Liver (tissue), 9 donors: Measurements from ENCODE around the gene BTBD9. TPM values are rescaled to one million over a fixed set of nuclear protein-coding genes. Genes with fewer than 3 reads are reported as not detected.

Experiments
- DNase-seq: peaks from one replicate; pipeline ENCODE4 v3.0.0-alpha.2; 2017; ENCODE audit warnings: low spot score
- H3K27ac ChIP-seq, 2 donors: one replicate each; pipeline ENCODE4 v1.7.0; 2013; ENCODE audit warnings: inconsistent platforms in 2 of 2, low read length in 2 of 2, control low read depth in 1 of 2, low read depth in 1 of 2, mild to moderate bottlenecking in 1 of 2
- H3K27me3 ChIP-seq, 4 donors: one replicate each; pipeline versions ENCODE4 v1.6.1 to v1.7.0; 2013; ENCODE audit warnings: low read length in 3 of 4, inconsistent platforms in 1 of 4, mild to moderate bottlenecking in 1 of 4, moderate library complexity in 1 of 4; ENCODE audit not compliant: control insufficient read depth in 4 of 4, insufficient read depth in 4 of 4
- H3K36me3 ChIP-seq, 4 donors: one replicate each; pipeline versions ENCODE4 v1.6.1 to v1.7.0; 2013; ENCODE audit warnings: low read length in 3 of 4, mild to moderate bottlenecking in 3 of 4, low read depth in 1 of 4, moderate library complexity in 1 of 4; ENCODE audit not compliant: control insufficient read depth in 4 of 4, insufficient read depth in 3 of 4
- H3K4me1 ChIP-seq, 4 donors: one replicate each; pipeline versions ENCODE4 v1.6.1 to v1.7.0; 2013; ENCODE audit warnings: low read length in 3 of 4, mild to moderate bottlenecking in 3 of 4, moderate library complexity in 1 of 4; ENCODE audit not compliant: control insufficient read depth in 4 of 4, insufficient read depth in 4 of 4
- H3K4me3 ChIP-seq, 3 donors: one replicate each; pipeline versions ENCODE4 v1.6.1 to v1.7.0; 2013; ENCODE audit warnings: low read length in 3 of 3, control low read depth in 1 of 3, low read depth in 1 of 3, mild to moderate bottlenecking in 1 of 3
- H3K9ac ChIP-seq, 2 donors: one replicate each; pipeline ENCODE4 v1.7.0; 2013; ENCODE audit warnings: low read length in 2 of 2, mild to moderate bottlenecking in 2 of 2, moderate library complexity in 2 of 2, control low read depth in 1 of 2, low read depth in 1 of 2
- H3K9me3 ChIP-seq, 4 donors: one replicate each; pipeline versions ENCODE4 v1.6.1 to v1.7.0; 2013; ENCODE audit warnings: low read length in 3 of 4; ENCODE audit not compliant: control insufficient read depth in 4 of 4
- CTCF ChIP-seq: fragments of 150-350 bp; IDR thresholded peaks from 2 replicates; pipeline ENCODE4 v1.5.1; 2017; ENCODE audit warnings: improper control_type of control experiment, low read depth, low read length; ENCODE audit not compliant: missing input control
- EGR1 ChIP-seq, 2 donors: IDR thresholded peaks; 2 replicates each; pipeline ENCODE4 v1.6.1; 2016 to 2018; ENCODE audit warnings: antibody characterized with exemption in 2 of 2, low read depth in 2 of 2
- FOXA1 ChIP-seq: IDR thresholded peaks from 2 replicates; pipeline ENCODE4 v1.6.1; 2016; ENCODE audit warnings: antibody characterized with exemption
- FOXA2 ChIP-seq: IDR thresholded peaks from 2 replicates; pipeline ENCODE4 v1.6.1; 2016; ENCODE audit warnings: antibody characterized with exemption
- HNF4G ChIP-seq: IDR thresholded peaks from 2 replicates; pipeline ENCODE4 v1.6.1; 2016; ENCODE audit warnings: antibody characterized with exemption
- JUND ChIP-seq, 2 donors: IDR thresholded peaks; 2 replicates each; pipeline ENCODE4 v1.6.1; 2016; ENCODE audit warnings: antibody characterized with exemption in 2 of 2
- MAX ChIP-seq: IDR thresholded peaks from 2 replicates; pipeline ENCODE4 v1.6.1; 2016; ENCODE audit warnings: antibody characterized with exemption
- RAD21 ChIP-seq, 2 donors: IDR thresholded peaks; 2 replicates each; pipeline ENCODE4 v1.6.1; 2016; ENCODE audit warnings: antibody characterized with exemption in 2 of 2, mild to moderate bottlenecking in 2 of 2
- REST ChIP-seq: IDR thresholded peaks from 2 replicates; pipeline ENCODE4 v1.6.1; 2016; ENCODE audit warnings: antibody characterized with exemption, mild to moderate bottlenecking
- WGBS: extraction: QIAGEN DNeasy Blood & Tissue Kit; methylation state at CpG from one replicate; pipeline ENCODE4 v1.1.7; 2013; 5-methylcytosine and 5-hydroxymethylcytosine counted together
- polyA plus RNA-seq, 2 donors: library from polyadenylated mRNA; stranded (reverse) in 1 of 2; unstranded in 1 of 2; fragments of 200-250 nt in 1 of 2; fragments of >200 nt in 1 of 2; fragmentation: Nextera tagmentation in 1 of 2; extraction: Ambion mirVana in 1 of 2; gene quantifications; one replicate each; pipeline versions ENCODE4 v1.2.1 to v1.2.3, GENCODE V29; 2013 to 2015
- total RNA-seq, 2 donors: library from RNA; depleted of rRNA; stranded (reverse); fragments of >200 nt; gene quantifications; one replicate each; pipeline ENCODE4 v1.2.3, GENCODE V29; 2014
- donor health status: healthy.
- donor health status: healthy.
- donor health status: healthy.
- donor health status: healthy.
- donor health status: healthy.

Gene BTBD9
- total and polyA plus RNA-seq, 4 donors: 2.0 to 12.4 (median 5.7) TPM

- Histone ChIP-seq H3K4me1 (no peaks in the 10 kb centered on the region), H3K4me3 (no peak overlapping the region), H3K9ac (no peak overlapping the region), H3K27ac (no peak overlapping the region), H3K27me3 (no peaks in the 10 kb centered on the region), H3K9me3 (no peaks in the 10 kb centered on the region), H3K36me3 (no peaks in the 10 kb centered on the region)
- 87% methylated on average over 9 of the region's 9 CpGs for WGBS
- no peak for TF ChIP-seq HNF4G
- no peak for DNase-seq
These were observed 446.0 kb downstream of the BTBD9 start for GRCh38 chr6:38193481-38194281.

- no peaks in the 10 kb centered on the region for H3K36me3 ChIP-seq
- H3K9ac ChIP-seq: no peak overlapping the region
- H3K27me3 ChIP-seq: no peaks in the 10 kb centered on the region
- DNase-seq: no peak
- no peak overlapping the region for H3K4me3 ChIP-seq
- H3K4me1 ChIP-seq: no peaks in the 10 kb centered on the region
- TF ChIP-seq REST: no peak
- H3K27ac ChIP-seq: no peak overlapping the region
- H3K9me3 ChIP-seq: no peaks in the 10 kb centered on the region
- WGBS: 99% methylated on average over 7 of the region's 7 CpGs
These were observed 446.7 kb downstream of the BTBD9 start for GRCh38 chr6:38193051-38193450.

- no peak for DNase-seq
- TF ChIP-seq FOXA1 (no peak), MAX (no peak), RAD21 (IDR thresholded peaks at IDR 0.05) (no peak), CTCF (no peak), EGR1 (IDR thresholded peaks at IDR 0.05; ENCODE audit: low read depth in 2 of 2) (no peak), FOXA2 (no peak), JUND (IDR thresholded peaks at IDR 0.05) (no peak)
These were observed 447.2 kb downstream of the BTBD9 start for GRCh38 chr6:38192487-38192886.

More at GRCh38 chr6:38192487-38192886, 447.2 kb downstream of the BTBD9 start:
- Histone ChIP-seq H3K27ac (no peak overlapping the region), H3K4me3 (no peak overlapping the region), H3K9me3 (no peaks in the 10 kb centered on the region), H3K27me3 (no peaks in the 10 kb centered on the region), H3K9ac (no peak overlapping the region), H3K4me1 (no peaks in the 10 kb centered on the region), H3K36me3 (no peaks in the 10 kb centered on the region)
- WGBS: 89% methylated on average over 5 of the region's 5 CpGs
